ENCODE results near the gene ACER2.
A peak's percentile ranks its signal among the peaks of the same experiment; 100 is the strongest.

- TF ChIP-seq POLR2A (IDR thresholded peaks at IDR 0.05) (no peak), POLR2AphosphoS5 (IDR thresholded peaks at IDR 0.05) (no peak), CTCF (IDR thresholded peaks at IDR 0.05) (peak; percentile 53 to 70 (median 63)), EP300 (IDR thresholded peaks at IDR 0.05; ENCODE audit: low read depth) (no peak)
Observed at GRCh38 chr9:19493174-19493811, 84.5 kb downstream of the ACER2 start.

Measured in transverse colon (tissue), 4 donors.